Measurements from ENCODE around the gene RPUSD4. TPM values are rescaled to one million over a fixed set of nuclear protein-coding genes. Genes with fewer than 3 reads are reported as not detected.
A peak's percentile ranks its signal among the peaks of the same experiment; 100 is the strongest.

The RPUSD4 gene
- total RNA-seq, 1 donor = 24.2 TPM

DNA sequence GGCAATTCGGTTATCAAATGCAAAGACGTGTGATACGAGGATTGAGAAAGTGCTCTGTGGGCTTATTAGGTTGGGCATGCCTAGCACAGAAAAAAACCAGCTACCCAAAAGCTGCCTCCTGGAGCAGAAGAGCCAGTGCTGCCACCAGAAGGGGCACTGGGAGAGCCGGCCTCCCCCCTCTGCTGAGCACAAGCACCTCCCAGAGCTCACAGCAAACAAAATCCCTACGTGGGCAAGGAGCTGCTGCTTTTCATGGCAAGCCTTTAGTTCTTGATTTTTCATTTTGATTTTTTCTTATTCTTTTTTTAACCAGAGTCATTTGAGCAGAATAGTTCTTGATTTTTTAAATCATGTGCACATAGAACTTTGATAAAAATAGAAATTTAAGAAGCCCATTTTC lies 12.8 kb downstream of the RPUSD4 start:
- H3K4me3 ChIP-seq (ENCODE audit: low read depth, low read length) = no peak overlapping the region
- no peak for DNase-seq (ENCODE audit: low read depth)
- TF ChIP-seq, protein P1, sequence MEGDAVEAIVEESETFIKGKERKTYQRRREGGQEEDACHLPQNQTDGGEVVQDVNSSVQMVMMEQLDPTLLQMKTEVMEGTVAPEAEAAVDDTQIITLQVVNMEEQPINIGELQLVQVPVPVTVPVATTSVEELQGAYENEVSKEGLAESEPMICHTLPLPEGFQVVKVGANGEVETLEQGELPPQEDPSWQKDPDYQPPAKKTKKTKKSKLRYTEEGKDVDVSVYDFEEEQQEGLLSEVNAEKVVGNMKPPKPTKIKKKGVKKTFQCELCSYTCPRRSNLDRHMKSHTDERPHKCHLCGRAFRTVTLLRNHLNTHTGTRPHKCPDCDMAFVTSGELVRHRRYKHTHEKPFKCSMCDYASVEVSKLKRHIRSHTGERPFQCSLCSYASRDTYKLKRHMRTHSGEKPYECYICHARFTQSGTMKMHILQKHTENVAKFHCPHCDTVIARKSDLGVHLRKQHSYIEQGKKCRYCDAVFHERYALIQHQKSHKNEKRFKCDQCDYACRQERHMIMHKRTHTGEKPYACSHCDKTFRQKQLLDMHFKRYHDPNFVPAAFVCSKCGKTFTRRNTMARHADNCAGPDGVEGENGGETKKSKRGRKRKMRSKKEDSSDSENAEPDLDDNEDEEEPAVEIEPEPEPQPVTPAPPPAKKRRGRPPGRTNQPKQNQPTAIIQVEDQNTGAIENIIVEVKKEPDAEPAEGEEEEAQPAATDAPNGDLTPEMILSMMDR (IDR thresholded peaks at IDR 0.05; ENCODE audit: insufficient read depth, low read length) = no peak

DNA sequence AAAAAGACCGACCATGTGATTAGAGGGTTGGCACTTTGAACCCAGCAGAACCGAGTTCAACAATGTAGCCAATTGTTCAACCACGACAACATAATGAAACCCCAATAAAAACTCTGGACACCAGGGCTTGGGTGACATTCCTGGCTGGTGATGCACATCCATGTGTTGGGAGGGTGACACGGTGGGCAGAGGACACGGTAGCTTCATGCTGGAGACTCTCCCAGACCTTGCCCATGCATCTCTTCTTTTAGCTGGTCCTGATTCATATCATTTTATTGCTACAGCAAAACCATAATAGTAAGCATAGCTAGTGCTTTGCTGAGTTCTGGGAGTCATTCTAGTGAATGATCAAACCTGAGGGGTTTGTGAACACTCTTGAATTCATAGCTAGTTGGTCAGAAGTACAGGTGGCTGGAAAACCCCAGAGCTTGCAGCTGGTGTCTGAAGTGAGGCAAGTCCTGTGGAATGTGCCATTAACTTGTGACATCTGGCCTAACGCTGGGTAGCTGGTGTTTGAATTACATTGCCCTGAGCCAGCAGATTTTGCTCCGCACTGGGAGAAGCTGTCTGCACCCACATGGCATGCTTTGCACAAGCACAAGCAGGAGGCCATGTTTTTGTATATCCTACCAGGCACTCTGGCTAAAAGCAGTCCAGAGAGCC lies 14.0 kb downstream of the RPUSD4 start:
- TF ChIP-seq, protein P1 (IDR thresholded peaks at IDR 0.05; ENCODE audit: insufficient read depth, low read length) = no peak
- H3K4me3 ChIP-seq (ENCODE audit: low read depth, low read length) = no peak overlapping the region
- DNase-seq (ENCODE audit: low read depth) = no peak

GRCh38 chr11:126195119-126195518 lies 16.3 kb downstream of the RPUSD4 start:
- no peak for DNase-seq (ENCODE audit: low read depth)
- no peak overlapping the region for H3K4me3 ChIP-seq (ENCODE audit: low read depth, low read length)
- TF ChIP-seq, protein P1 (IDR thresholded peaks at IDR 0.05; ENCODE audit: insufficient read depth, low read length) = no peak

DNA sequence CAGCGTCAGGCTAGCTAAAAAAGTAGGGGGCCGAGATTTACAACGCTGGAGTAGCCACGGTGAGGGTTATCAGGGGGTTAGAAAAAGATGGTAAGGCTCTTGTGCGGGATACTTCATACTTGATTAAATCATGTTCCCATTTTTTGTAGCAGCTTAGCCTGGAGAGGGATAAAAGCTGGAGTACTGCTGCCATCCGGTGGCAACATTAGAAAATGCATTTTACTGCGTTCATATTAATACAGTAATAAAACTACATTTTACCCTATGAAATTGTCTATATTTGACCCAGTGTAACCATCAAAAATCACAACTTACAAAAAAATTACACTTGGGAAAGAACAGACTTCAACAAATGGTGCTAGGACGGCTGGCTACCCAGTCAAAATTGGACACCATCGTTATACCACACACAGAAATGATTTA lies 17.3 kb downstream of the RPUSD4 start:
- TF ChIP-seq, protein P1 (IDR thresholded peaks at IDR 0.05; ENCODE audit: insufficient read depth, low read length) = peak; percentile 56
- no peak overlapping the region for H3K4me3 ChIP-seq (ENCODE audit: low read depth, low read length)
- peak; percentile 76 for DNase-seq (ENCODE audit: low read depth)

DNA sequence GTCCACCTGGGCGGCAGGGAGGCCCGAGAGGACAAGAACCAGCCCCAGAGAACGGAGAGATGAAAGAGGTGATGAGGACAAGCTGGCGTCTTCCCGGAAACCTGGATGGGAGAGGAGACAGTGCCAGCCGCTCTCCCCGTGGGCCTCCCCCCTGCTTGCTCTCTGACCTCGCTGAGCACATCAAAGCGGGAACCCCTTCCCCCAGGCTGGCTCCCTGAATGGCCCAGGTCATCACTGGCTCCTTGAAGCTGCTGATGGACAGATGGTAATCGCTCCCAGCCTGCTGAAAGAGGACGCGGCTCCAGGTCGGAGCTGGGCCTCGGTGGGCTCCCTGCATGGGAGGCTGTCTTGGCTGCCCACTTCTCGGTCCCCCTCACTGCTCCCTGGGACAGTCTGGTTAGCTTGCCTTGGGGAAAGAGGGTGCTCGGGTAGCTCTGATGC lies 18.4 kb downstream of the RPUSD4 start:
- H3K4me3 ChIP-seq (ENCODE audit: low read depth, low read length) = no peak overlapping the region
- DNase-seq (ENCODE audit: low read depth) = no peak
- TF ChIP-seq, protein P1 (IDR thresholded peaks at IDR 0.05; ENCODE audit: insufficient read depth, low read length) = no peak

GRCh38 chr11:126192361-126192760 lies 19.1 kb downstream of the RPUSD4 start:
- H3K4me3 ChIP-seq (ENCODE audit: low read depth, low read length) = no peak overlapping the region
- DNase-seq (ENCODE audit: low read depth) = no peak
- TF ChIP-seq, protein P1 (IDR thresholded peaks at IDR 0.05; ENCODE audit: insufficient read depth, low read length) = no peak

All from fibroblast of the aortic adventitia (primary cell).